Measurements from ENCODE around the gene AGBL1. TPM values are rescaled to one million over a fixed set of nuclear protein-coding genes. Genes with fewer than 3 reads are reported as not detected.

The AGBL1 gene
- polyA plus RNA-seq, 1 donor (not counting 4 experiments of a cell fraction or from before 2014, with no cell fraction given), result not detected

DNA sequence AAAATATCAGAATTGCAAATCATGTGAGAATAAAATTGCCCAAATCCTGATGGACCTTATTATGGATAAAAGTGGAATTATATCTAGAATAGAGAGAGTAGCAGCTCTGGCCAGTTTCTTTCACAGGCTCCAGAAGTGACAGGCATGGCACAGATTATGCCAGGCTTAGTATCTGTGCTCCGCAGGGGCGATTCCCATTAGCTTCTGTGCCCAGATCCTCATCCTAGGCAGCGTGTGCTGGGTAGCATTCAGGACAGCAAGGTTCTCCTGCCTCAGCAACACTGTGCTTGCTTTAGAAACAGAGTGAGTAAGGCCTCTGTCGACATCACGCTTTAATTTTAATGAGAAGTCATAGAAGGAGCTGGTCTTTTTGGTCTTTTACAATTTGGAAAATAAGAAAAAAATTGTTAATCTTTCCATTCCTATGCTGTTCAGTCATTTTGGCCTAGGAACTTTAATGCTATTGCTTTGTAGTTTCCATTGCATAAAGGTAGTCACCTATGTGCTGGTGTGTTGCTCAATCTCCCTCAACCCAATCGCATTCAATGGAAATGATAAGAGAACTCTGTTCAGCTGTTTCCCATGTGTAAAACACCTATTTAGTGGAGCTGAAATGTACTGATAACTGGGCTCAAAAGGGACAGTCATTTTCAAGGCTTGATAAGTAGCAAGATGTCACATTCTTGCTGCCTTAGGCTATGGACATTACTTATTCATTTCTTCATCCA lies 770.1 kb downstream of the AGBL1 start:
- FAIRE-seq, result no peak
- no peaks in the 10 kb centered on the region for H3K9me1 ChIP-seq (ENCODE audit: control insufficient read depth, extremely low read depth, insufficient read depth, low read length)
- no peaks in the 10 kb centered on the region for H3K4me1 ChIP-seq (ENCODE audit: control insufficient read depth, extremely low read depth, insufficient read depth, low read length)
- H3K79me2 ChIP-seq (ENCODE audit: control insufficient read depth, insufficient read depth, low read length), result no peaks in the 10 kb centered on the region
- H3K27me3 ChIP-seq (ENCODE audit: control insufficient read depth, extremely low read depth, insufficient read depth, low read length), result no peaks in the 10 kb centered on the region
- H3K36me3 ChIP-seq (ENCODE audit: control insufficient read depth in 2 of 2, extremely low read depth in 1 of 2, insufficient read depth in 2 of 2, low read length in 2 of 2), result no peaks in the 10 kb centered on the region
- H3K9ac ChIP-seq (ENCODE audit: control insufficient read depth, extremely low read depth, insufficient read depth, low read length), result no peak overlapping the region
- H3K4me3 ChIP-seq (ENCODE audit: control insufficient read depth in 2 of 3, extremely low read depth in 1 of 3, insufficient read depth in 2 of 3, low read depth in 1 of 3, low read length in 3 of 3), result no peak overlapping the region
- no peak overlapping the region for H2AFZ ChIP-seq (ENCODE audit: control insufficient read depth, low read length)
- no peaks in the 10 kb centered on the region for H4K20me1 ChIP-seq (ENCODE audit: control insufficient read depth, extremely low read depth, insufficient read depth, low read length)
- TF ChIP-seq, protein P1, sequence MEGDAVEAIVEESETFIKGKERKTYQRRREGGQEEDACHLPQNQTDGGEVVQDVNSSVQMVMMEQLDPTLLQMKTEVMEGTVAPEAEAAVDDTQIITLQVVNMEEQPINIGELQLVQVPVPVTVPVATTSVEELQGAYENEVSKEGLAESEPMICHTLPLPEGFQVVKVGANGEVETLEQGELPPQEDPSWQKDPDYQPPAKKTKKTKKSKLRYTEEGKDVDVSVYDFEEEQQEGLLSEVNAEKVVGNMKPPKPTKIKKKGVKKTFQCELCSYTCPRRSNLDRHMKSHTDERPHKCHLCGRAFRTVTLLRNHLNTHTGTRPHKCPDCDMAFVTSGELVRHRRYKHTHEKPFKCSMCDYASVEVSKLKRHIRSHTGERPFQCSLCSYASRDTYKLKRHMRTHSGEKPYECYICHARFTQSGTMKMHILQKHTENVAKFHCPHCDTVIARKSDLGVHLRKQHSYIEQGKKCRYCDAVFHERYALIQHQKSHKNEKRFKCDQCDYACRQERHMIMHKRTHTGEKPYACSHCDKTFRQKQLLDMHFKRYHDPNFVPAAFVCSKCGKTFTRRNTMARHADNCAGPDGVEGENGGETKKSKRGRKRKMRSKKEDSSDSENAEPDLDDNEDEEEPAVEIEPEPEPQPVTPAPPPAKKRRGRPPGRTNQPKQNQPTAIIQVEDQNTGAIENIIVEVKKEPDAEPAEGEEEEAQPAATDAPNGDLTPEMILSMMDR (optimal IDR thresholded peaks at IDR 0.05 in 1 of 3, IDR thresholded peaks at IDR 0.05 in 1 of 3, conservative IDR thresholded peaks at IDR 0.05 in 1 of 3; ENCODE audit: extremely low read depth in 1 of 3, insufficient read depth in 2 of 3, low read length in 3 of 3), result no peak
- TF ChIP-seq EZH2 (IDR thresholded peaks at IDR 0.05; ENCODE audit: low read length), result no peak
- DNase-seq (ENCODE audit: low read depth, low spot score), result no peak
- H3K9me3 ChIP-seq (ENCODE audit: control insufficient read depth, low read depth, low read length), result no peaks in the 10 kb centered on the region
- H3K27ac ChIP-seq (ENCODE audit: control insufficient read depth, insufficient read depth, low read length), result no peak overlapping the region
- dilution Hi-C loops (cut with MboI; ENCODE audit: extremely low pct_ligation_motif_present, low sequenced_read_pairs), result no loop called here
- H3K4me2 ChIP-seq (ENCODE audit: control insufficient read depth, extremely low read depth, insufficient read depth, low read depth, low read length), result no peak overlapping the region

DNA sequence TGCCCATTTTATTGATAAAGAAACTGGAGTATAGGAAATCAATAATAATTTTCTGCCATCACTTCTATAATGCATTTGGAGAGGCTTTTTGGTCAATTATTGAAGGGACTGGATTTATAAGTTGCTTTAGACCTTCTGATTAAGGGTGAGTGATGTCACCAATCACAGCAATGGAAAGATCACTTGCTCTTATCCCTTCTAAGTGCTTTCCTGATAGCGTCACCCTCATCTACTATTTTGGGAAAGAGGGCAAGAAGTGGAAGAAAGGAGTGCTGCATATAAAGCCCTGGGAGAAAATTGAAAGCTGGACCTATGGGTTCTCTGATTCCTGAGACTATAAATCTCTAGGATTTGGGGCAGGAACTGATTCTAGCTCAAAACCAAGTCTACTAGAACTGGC lies 771.3 kb downstream of the AGBL1 start:
- no peaks in the 10 kb centered on the region for H3K27me3 ChIP-seq (ENCODE audit: control insufficient read depth, extremely low read depth, insufficient read depth, low read length)
- FAIRE-seq (no peak), DNase-seq (ENCODE audit: low read depth, low spot score) (no peak)
- no peaks in the 10 kb centered on the region for H3K79me2 ChIP-seq (ENCODE audit: control insufficient read depth, insufficient read depth, low read length)
- no peak overlapping the region for H3K4me3 ChIP-seq (ENCODE audit: control insufficient read depth in 2 of 3, extremely low read depth in 1 of 3, insufficient read depth in 2 of 3, low read depth in 1 of 3, low read length in 3 of 3)
- TF ChIP-seq, protein P1 (optimal IDR thresholded peaks at IDR 0.05 in 1 of 3, IDR thresholded peaks at IDR 0.05 in 1 of 3, conservative IDR thresholded peaks at IDR 0.05 in 1 of 3; ENCODE audit: extremely low read depth in 1 of 3, insufficient read depth in 2 of 3, low read length in 3 of 3), result no peak
- no peak for TF ChIP-seq EZH2 (IDR thresholded peaks at IDR 0.05; ENCODE audit: low read length)
- H3K9me3 ChIP-seq (ENCODE audit: control insufficient read depth, low read depth, low read length), result no peaks in the 10 kb centered on the region
- H3K4me2 ChIP-seq (ENCODE audit: control insufficient read depth, extremely low read depth, insufficient read depth, low read depth, low read length), result no peak overlapping the region
- dilution Hi-C loops (cut with MboI; ENCODE audit: extremely low pct_ligation_motif_present, low sequenced_read_pairs), result no loop called here
- no peak overlapping the region for H3K9ac ChIP-seq (ENCODE audit: control insufficient read depth, extremely low read depth, insufficient read depth, low read length)
- H3K36me3 ChIP-seq (ENCODE audit: control insufficient read depth in 2 of 2, extremely low read depth in 1 of 2, insufficient read depth in 2 of 2, low read length in 2 of 2), result no peaks in the 10 kb centered on the region
- H2AFZ ChIP-seq (ENCODE audit: control insufficient read depth, low read length), result no peak overlapping the region
- no peaks in the 10 kb centered on the region for H3K9me1 ChIP-seq (ENCODE audit: control insufficient read depth, extremely low read depth, insufficient read depth, low read length)
- no peak overlapping the region for H3K27ac ChIP-seq (ENCODE audit: control insufficient read depth, insufficient read depth, low read length)
- H4K20me1 ChIP-seq (ENCODE audit: control insufficient read depth, extremely low read depth, insufficient read depth, low read length), result no peaks in the 10 kb centered on the region
- H3K4me1 ChIP-seq (ENCODE audit: control insufficient read depth, extremely low read depth, insufficient read depth, low read length), result no peaks in the 10 kb centered on the region
